ENCODE data around the gene RERE. TPM values are rescaled to one million over a fixed set of nuclear protein-coding genes. Genes with fewer than 3 reads are reported as not detected.
A peak's percentile ranks its signal among the peaks of the same experiment; 100 is the strongest.

Gene RERE
- total and polyA plus RNA-seq, 7 donors: 38.8 to 308 (median 99.7) TPM

DNA sequence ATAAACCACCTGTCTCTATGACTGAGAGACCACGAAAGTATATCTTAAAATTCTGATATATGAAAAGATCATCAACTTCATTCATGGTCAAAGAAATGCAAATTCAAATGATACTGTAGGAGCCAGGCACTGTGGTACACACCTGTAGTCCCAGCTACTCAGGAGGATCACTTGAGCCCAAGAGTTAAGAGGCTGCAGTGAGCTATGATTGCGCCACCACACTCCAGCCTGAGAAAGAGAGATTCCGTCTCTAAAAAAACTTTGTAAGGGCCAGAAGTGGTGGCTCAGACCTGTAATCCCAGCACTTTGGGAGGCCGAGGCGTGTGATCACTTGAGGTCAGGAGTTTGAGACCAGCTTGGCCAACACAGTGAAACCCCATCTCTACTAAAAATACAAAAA is 17.0 kb downstream of the RERE start:
- intact Hi-C loops (cut with DNase I): no loop called here
- Histone ChIP-seq H3K27ac (no peak overlapping the region), H3K27me3 (ENCODE audit: insufficient read depth in 3 of 3, low read length in 2 of 3) (no peaks in the 10 kb centered on the region), H3K4me1 (no peaks in the 10 kb centered on the region), H3K9me3 (no peaks in the 10 kb centered on the region), H3K36me3 (ENCODE audit: insufficient read depth in 1 of 2, low read depth in 1 of 2) (no peaks in the 10 kb centered on the region), H3K4me3 (no peak overlapping the region)
- WGBS, 3 donors: 96 to 99% (median 98%) methylated on average over 5 of the region's 5 CpGs
- TF ChIP-seq, protein P1, sequence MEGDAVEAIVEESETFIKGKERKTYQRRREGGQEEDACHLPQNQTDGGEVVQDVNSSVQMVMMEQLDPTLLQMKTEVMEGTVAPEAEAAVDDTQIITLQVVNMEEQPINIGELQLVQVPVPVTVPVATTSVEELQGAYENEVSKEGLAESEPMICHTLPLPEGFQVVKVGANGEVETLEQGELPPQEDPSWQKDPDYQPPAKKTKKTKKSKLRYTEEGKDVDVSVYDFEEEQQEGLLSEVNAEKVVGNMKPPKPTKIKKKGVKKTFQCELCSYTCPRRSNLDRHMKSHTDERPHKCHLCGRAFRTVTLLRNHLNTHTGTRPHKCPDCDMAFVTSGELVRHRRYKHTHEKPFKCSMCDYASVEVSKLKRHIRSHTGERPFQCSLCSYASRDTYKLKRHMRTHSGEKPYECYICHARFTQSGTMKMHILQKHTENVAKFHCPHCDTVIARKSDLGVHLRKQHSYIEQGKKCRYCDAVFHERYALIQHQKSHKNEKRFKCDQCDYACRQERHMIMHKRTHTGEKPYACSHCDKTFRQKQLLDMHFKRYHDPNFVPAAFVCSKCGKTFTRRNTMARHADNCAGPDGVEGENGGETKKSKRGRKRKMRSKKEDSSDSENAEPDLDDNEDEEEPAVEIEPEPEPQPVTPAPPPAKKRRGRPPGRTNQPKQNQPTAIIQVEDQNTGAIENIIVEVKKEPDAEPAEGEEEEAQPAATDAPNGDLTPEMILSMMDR (IDR thresholded peaks at IDR 0.05): no peak
- no peak for DNase-seq
- no peak for ATAC-seq

DNA sequence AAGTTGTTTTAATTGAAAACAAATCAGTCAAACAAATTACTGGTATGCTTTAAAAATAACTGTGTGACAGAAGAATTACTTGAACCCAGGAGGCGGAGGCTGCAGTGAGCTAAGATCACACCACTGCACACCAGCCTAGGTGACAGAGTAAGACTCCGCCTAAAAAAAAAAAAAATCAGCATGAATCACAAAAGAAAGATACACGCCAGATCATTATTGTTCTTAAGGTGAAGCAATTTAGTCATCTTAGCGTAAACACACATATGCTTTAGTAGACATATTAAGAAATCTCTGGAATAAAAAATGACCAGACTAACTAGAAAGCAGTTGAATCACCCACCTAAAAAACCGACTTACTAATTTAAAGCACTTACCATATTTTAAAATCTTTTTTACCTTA is 20.2 kb downstream of the RERE start:
- intact Hi-C loops (cut with DNase I): no loop called here
- DNase-seq: no peak

DNA sequence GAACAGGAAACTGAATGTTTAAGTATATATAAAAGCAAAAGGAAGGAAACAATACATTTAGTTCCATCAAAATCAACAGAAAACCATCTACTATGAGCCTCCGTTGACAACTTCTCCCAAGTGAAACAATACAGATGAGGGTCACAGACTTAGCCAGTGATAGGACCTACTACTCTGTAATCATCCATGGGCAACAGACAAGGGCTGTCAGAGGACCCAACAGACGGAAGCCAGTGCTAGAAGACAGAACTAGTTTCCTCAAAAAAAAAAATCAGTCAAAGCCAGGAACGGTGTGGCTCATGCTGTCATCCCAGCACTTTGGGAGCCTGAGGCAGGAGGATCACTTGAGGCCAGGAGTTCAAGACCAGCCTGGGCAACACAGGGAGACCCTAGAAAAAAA is 20.6 kb downstream of the RERE start:
- Histone ChIP-seq H3K9me3 (no peaks in the 10 kb centered on the region), H3K36me3 (ENCODE audit: insufficient read depth in 1 of 2, low read depth in 1 of 2) (no peaks in the 10 kb centered on the region), H3K4me3 (no peak overlapping the region), H3K27me3 (ENCODE audit: insufficient read depth in 3 of 3, low read length in 2 of 3) (no peaks in the 10 kb centered on the region), H3K27ac (no peak overlapping the region), H3K4me1 (peaks cover under 1% of the 10 kb centered on the region)
- intact Hi-C loops (cut with DNase I): no loop called here
- ATAC-seq: no peak
- no peak for DNase-seq
- WGBS, 3 donors: 53 to 69% (median 57%) methylated on average over 3 of the region's 3 CpGs
- TF ChIP-seq, protein P1 (IDR thresholded peaks at IDR 0.05): no peak

More for the DNA sequence above, 20.2 kb downstream of the RERE start:
- TF ChIP-seq, protein P1 (IDR thresholded peaks at IDR 0.05): no peak
- Histone ChIP-seq H3K9me3 (no peaks in the 10 kb centered on the region), H3K27me3 (ENCODE audit: insufficient read depth in 3 of 3, low read length in 2 of 3) (no peaks in the 10 kb centered on the region), H3K36me3 (ENCODE audit: insufficient read depth in 1 of 2, low read depth in 1 of 2) (no peaks in the 10 kb centered on the region), H3K4me3 (no peak overlapping the region), H3K27ac (no peak overlapping the region), H3K4me1 (no peaks in the 10 kb centered on the region)
- WGBS, 3 donors: 94 to 97% (median 96%) methylated on average over 5 of the region's 5 CpGs
- no peak for ATAC-seq

DNA sequence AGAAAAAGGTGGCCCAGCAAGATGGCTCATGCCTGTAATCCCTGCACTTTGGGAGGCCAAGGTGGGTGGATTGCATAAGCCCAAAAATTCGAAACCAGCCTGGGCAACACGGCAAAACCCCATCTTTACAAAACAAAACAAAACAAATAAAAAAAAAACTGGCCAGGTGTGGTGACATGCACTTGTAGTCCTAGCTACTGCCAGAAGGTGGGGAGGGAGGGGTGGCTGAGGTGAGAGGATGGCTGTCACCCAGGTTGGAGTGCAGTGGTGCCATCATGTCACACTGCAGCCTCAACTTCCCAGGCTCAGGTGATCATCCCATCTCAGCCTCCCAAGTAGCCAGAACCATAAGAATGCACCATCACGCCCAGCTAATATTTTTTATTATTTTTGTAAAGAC is 22.8 kb downstream of the RERE start:
- H3K4me3 ChIP-seq: no peak overlapping the region
- no peaks in the 10 kb centered on the region for H3K27me3 ChIP-seq (ENCODE audit: insufficient read depth in 3 of 3, low read length in 2 of 3)
- DNase-seq (no peak), ATAC-seq (no peak)
- TF ChIP-seq, protein P1 (IDR thresholded peaks at IDR 0.05): no peak
- intact Hi-C loops (cut with DNase I): no loop called here
- WGBS, 3 donors: 95 to 100% (median 99%) methylated on average over 3 of the region's 3 CpGs
- H3K9me3 ChIP-seq: no peaks in the 10 kb centered on the region
- no peak overlapping the region for H3K27ac ChIP-seq
- H3K4me1 ChIP-seq: peaks cover 21% of the 10 kb centered on the region
- H3K36me3 ChIP-seq (ENCODE audit: insufficient read depth in 1 of 2, low read depth in 1 of 2): no peaks in the 10 kb centered on the region

DNA sequence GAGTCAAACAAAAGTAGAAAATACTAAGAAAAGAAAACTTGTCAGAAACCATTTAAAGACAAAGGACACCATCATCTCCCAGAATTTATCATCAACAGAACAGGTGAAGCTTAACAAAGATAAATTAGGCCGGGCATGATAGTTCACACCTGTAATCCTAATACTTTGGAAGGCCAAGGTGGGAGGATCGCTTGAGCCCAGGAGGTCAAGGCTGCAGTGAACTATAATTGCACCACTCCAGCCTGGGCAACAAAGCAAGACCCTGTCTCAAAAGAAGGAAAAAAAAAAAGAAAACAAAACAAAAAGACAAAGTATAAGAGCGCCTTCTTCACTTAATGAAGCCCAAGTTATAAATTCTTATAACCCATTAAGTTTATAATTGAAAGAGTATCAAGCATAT is 25.6 kb downstream of the RERE start:
- Histone ChIP-seq H3K36me3 (ENCODE audit: insufficient read depth in 1 of 2, low read depth in 1 of 2) (no peaks in the 10 kb centered on the region), H3K4me3 (no peak overlapping the region), H3K27me3 (ENCODE audit: insufficient read depth in 3 of 3, low read length in 2 of 3) (no peaks in the 10 kb centered on the region), H3K9me3 (no peaks in the 10 kb centered on the region), H3K27ac (peak overlapping the region; percentile 0), H3K4me1 (peaks cover 23% of the 10 kb centered on the region)
- DNase-seq (no peak), ATAC-seq (no peak)
- intact Hi-C loops (cut with DNase I): no loop called here
- 72 to 93% (median 74%) methylated on average over 3 of the region's 3 CpGs for WGBS, 3 donors
- TF ChIP-seq, protein P1 (IDR thresholded peaks at IDR 0.05): no peak
